ENCODE data around the gene CARD9.

- TF ChIP-seq, protein P1, sequence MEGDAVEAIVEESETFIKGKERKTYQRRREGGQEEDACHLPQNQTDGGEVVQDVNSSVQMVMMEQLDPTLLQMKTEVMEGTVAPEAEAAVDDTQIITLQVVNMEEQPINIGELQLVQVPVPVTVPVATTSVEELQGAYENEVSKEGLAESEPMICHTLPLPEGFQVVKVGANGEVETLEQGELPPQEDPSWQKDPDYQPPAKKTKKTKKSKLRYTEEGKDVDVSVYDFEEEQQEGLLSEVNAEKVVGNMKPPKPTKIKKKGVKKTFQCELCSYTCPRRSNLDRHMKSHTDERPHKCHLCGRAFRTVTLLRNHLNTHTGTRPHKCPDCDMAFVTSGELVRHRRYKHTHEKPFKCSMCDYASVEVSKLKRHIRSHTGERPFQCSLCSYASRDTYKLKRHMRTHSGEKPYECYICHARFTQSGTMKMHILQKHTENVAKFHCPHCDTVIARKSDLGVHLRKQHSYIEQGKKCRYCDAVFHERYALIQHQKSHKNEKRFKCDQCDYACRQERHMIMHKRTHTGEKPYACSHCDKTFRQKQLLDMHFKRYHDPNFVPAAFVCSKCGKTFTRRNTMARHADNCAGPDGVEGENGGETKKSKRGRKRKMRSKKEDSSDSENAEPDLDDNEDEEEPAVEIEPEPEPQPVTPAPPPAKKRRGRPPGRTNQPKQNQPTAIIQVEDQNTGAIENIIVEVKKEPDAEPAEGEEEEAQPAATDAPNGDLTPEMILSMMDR (IDR thresholded peaks at IDR 0.05) = no peak
- TF ChIP-seq POLR2A (IDR thresholded peaks at IDR 0.05) = no peak
Observed at GRCh38 chr9:136419092-136419420, 45.6 kb upstream of the CARD9 start.

Data from stomach (tissue), 4 donors.